ENCODE data around the gene KCNQ1. TPM values are rescaled to one million over a fixed set of nuclear protein-coding genes. Genes with fewer than 3 reads are reported as not detected.

The KCNQ1 gene
- polyA plus RNA-seq, 1 of the 3 experiments (the other 2 are of a cell fraction) = 0.05 TPM

DNA sequence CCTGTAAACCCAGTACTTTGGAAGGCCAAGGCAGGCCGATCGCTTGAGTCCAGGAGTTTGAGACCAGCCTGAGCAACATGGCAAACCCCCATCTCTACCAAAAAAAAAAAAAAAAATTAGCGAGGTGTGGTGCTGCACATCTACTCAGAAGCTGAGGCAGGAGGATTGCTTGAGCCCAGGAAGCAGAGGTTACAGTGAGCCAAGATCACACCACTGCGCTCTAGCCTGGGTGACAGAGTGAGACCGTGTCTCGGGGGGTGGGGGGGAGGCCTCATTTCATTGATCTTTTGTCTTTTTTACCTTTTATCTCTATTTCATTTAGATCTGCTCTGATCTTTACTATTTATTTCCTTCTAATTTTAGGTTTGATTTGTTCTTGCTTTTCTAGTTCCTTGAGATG, 203.1 kb downstream of the KCNQ1 start:
- H3K79me2 ChIP-seq (ENCODE audit: insufficient read depth) = no peaks in the 10 kb centered on the region
- TF ChIP-seq EZH2phosphoT487 (IDR thresholded peaks at IDR 0.05; ENCODE audit: borderline replicate concordance, low read depth) (no peak), SMC3 (IDR thresholded peaks at IDR 0.05; ENCODE audit: low read depth, low read length) (no peak), NRF1 (IDR thresholded peaks at IDR 0.05; ENCODE audit: low read depth, low read length) (no peak), RFX5 (IDR thresholded peaks at IDR 0.05; ENCODE audit: low read length) (no peak), JUND (IDR thresholded peaks at IDR 0.05) (no peak)
- H3K4me3 ChIP-seq (ENCODE audit: low read depth in 2 of 2, low read length in 1 of 2) = no peak overlapping the region
- H3K36me3 ChIP-seq (replicated peaks in 1 of 2; ENCODE audit: control insufficient read depth in 1 of 2, insufficient read depth in 2 of 2, low read length in 1 of 2) = no peaks in the 10 kb centered on the region
- DNase-seq = no peak
- no peaks in the 10 kb centered on the region for H3F3A ChIP-seq (replicated peaks; ENCODE audit: insufficient read depth)
- no peaks in the 10 kb centered on the region for H4K20me1 ChIP-seq (ENCODE audit: insufficient read depth)
- ChIA-PET CTCF (no interaction called here), POLR2A (interaction anchor here (0.7 kb wide), 1 partner anchor 59 kb away, joined by 5 read pairs; no protein-coding TSS in a partner anchor)
- peaks cover 0 to 11% of the 10 kb centered on the region in 2 experiments; a peak in 1 of 4 replicates for H3K4me1 ChIP-seq (ENCODE audit: control insufficient read depth in 1 of 2, insufficient read depth in 2 of 2, low read depth in 1 of 2, low read length in 1 of 2)
- WGBS (ENCODE audit: low lambda C conversion rate) = 73% methylated on average over 6 of the region's 6 CpGs
- no peak overlapping the region for H2AFZ ChIP-seq (ENCODE audit: low read depth)
- H3K4me2 ChIP-seq = no peak overlapping the region
- no peaks in the 10 kb centered on the region for H3K27me3 ChIP-seq (ENCODE audit: insufficient read depth)
- H3K9me3 ChIP-seq = peaks cover 40% of the 10 kb centered on the region
- no peak overlapping the region for H3K27ac ChIP-seq (ENCODE audit: low read depth in 2 of 2, low read length in 1 of 2)
- H3K9ac ChIP-seq = no peak overlapping the region
- no peaks in the 10 kb centered on the region for H3K9me2 ChIP-seq

DNA sequence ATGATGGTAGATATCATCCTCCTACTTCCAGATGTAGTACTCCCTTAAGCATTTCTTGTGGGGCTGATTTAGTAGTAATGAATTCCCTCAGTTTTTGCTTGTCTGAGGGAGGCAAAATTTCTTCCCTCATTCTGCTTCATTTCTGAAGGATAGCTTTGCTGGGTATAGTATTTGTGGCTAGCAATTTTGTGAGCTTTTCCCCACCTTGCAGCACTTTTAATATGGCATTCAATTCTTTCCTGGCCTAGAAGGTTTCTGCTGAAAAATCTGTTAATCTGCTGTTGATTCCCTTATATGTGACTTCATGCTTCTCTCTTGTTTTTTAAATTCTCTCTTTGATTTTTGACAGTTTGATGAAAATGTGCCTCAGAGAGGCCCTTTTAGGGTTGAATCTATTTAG, 204.6 kb downstream of the KCNQ1 start:
- Histone ChIP-seq H3K4me2 (no peak overlapping the region), H3K36me3 (replicated peaks in 1 of 2; ENCODE audit: control insufficient read depth in 1 of 2, insufficient read depth in 2 of 2, low read length in 1 of 2) (no peaks in the 10 kb centered on the region), H3K9me2 (no peaks in the 10 kb centered on the region), H2AFZ (ENCODE audit: low read depth) (no peak overlapping the region), H4K20me1 (ENCODE audit: insufficient read depth) (no peaks in the 10 kb centered on the region), H3K9me3 (peaks cover 26% of the 10 kb centered on the region), H3K4me1 (ENCODE audit: control insufficient read depth in 1 of 2, insufficient read depth in 2 of 2, low read depth in 1 of 2, low read length in 1 of 2) (peaks cover 0 to 25% of the 10 kb centered on the region in 2 experiments; a peak in 1 of 4 replicates), H3K4me3 (ENCODE audit: low read depth in 2 of 2, low read length in 1 of 2) (no peak overlapping the region), H3K79me2 (ENCODE audit: insufficient read depth) (no peaks in the 10 kb centered on the region), H3K27me3 (ENCODE audit: insufficient read depth) (no peaks in the 10 kb centered on the region), H3K9ac (no peak overlapping the region), H3F3A (replicated peaks; ENCODE audit: insufficient read depth) (no peaks in the 10 kb centered on the region), H3K27ac (ENCODE audit: low read depth in 2 of 2, low read length in 1 of 2) (no peak overlapping the region)
- TF ChIP-seq RCOR1 (IDR thresholded peaks at IDR 0.05; ENCODE audit: low read length) (no peak), TAF1 (IDR thresholded peaks at IDR 0.05; ENCODE audit: borderline replicate concordance, low read depth, low read length) (no peak), EZH2phosphoT487 (IDR thresholded peaks at IDR 0.05; ENCODE audit: borderline replicate concordance, low read depth) (no peak), RAD21 (IDR thresholded peaks at IDR 0.05; ENCODE audit: low read length) (no peak), ELF1 (IDR thresholded peaks at IDR 0.05) (no peak), TEAD4 (IDR thresholded peaks at IDR 0.05; ENCODE audit: borderline replicate concordance, insufficient read depth) (no peak), RFX5 (IDR thresholded peaks at IDR 0.05; ENCODE audit: low read length) (no peak), RXRA (IDR thresholded peaks at IDR 0.05; ENCODE audit: borderline replicate concordance, low read depth) (no peak), NRF1 (IDR thresholded peaks at IDR 0.05; ENCODE audit: low read depth, low read length) (no peak), CHD2 (IDR thresholded peaks at IDR 0.05; ENCODE audit: low read length, partially characterized antibody) (no peak), MXI1 (IDR thresholded peaks at IDR 0.05; ENCODE audit: low read depth, low read length) (no peak), SIN3A (IDR thresholded peaks at IDR 0.05; ENCODE audit: borderline replicate concordance, low read depth, low read length) (no peak), TCF12 (IDR thresholded peaks at IDR 0.05) (no peak), FOXJ3 (CRISPR knock-in tag; IDR thresholded peaks at IDR 0.05) (no peak), EP300 (IDR thresholded peaks at IDR 0.05; ENCODE audit: borderline replicate concordance in 1 of 2, low read depth in 1 of 2, low read length in 1 of 2) (no peak)
- TF ChIP-seq, protein P1, sequence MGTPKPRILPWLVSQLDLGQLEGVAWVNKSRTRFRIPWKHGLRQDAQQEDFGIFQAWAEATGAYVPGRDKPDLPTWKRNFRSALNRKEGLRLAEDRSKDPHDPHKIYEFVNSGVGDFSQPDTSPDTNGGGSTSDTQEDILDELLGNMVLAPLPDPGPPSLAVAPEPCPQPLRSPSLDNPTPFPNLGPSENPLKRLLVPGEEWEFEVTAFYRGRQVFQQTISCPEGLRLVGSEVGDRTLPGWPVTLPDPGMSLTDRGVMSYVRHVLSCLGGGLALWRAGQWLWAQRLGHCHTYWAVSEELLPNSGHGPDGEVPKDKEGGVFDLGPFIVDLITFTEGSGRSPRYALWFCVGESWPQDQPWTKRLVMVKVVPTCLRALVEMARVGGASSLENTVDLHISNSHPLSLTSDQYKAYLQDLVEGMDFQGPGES (IDR thresholded peaks at IDR 0.05; ENCODE audit: low read depth, low read length) = no peak
- TF ChIP-seq, protein P2, sequence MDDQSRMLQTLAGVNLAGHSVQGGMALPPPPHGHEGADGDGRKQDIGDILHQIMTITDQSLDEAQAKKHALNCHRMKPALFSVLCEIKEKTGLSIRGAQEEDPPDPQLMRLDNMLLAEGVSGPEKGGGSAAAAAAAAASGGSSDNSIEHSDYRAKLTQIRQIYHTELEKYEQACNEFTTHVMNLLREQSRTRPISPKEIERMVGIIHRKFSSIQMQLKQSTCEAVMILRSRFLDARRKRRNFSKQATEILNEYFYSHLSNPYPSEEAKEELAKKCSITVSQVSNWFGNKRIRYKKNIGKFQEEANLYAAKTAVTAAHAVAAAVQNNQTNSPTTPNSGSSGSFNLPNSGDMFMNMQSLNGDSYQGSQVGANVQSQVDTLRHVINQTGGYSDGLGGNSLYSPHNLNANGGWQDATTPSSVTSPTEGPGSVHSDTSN (IDR thresholded peaks at IDR 0.05) = no peak
- TF ChIP-seq, protein P3, sequence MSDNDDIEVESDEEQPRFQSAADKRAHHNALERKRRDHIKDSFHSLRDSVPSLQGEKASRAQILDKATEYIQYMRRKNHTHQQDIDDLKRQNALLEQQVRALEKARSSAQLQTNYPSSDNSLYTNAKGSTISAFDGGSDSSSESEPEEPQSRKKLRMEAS (IDR thresholded peaks at IDR 0.05; ENCODE audit: low read depth) = no peak
- TF ChIP-seq, protein P4, sequence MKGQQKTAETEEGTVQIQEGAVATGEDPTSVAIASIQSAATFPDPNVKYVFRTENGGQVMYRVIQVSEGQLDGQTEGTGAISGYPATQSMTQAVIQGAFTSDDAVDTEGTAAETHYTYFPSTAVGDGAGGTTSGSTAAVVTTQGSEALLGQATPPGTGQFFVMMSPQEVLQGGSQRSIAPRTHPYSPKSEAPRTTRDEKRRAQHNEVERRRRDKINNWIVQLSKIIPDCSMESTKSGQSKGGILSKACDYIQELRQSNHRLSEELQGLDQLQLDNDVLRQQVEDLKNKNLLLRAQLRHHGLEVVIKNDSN (IDR thresholded peaks at IDR 0.05; ENCODE audit: borderline replicate concordance, low read depth) = no peak
- TF ChIP-seq, protein P5, sequence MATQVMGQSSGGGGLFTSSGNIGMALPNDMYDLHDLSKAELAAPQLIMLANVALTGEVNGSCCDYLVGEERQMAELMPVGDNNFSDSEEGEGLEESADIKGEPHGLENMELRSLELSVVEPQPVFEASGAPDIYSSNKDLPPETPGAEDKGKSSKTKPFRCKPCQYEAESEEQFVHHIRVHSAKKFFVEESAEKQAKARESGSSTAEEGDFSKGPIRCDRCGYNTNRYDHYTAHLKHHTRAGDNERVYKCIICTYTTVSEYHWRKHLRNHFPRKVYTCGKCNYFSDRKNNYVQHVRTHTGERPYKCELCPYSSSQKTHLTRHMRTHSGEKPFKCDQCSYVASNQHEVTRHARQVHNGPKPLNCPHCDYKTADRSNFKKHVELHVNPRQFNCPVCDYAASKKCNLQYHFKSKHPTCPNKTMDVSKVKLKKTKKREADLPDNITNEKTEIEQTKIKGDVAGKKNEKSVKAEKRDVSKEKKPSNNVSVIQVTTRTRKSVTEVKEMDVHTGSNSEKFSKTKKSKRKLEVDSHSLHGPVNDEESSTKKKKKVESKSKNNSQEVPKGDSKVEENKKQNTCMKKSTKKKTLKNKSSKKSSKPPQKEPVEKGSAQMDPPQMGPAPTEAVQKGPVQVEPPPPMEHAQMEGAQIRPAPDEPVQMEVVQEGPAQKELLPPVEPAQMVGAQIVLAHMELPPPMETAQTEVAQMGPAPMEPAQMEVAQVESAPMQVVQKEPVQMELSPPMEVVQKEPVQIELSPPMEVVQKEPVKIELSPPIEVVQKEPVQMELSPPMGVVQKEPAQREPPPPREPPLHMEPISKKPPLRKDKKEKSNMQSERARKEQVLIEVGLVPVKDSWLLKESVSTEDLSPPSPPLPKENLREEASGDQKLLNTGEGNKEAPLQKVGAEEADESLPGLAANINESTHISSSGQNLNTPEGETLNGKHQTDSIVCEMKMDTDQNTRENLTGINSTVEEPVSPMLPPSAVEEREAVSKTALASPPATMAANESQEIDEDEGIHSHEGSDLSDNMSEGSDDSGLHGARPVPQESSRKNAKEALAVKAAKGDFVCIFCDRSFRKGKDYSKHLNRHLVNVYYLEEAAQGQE (IDR thresholded peaks at IDR 0.05; ENCODE audit: low read depth, low read length) = no peak
- ChIA-PET CTCF (interaction anchor here (0.9 kb wide), 1 partner anchor 118 kb away, joined by 3 read pairs; no protein-coding TSS in a partner anchor), POLR2A (no interaction called here)
- no peak for DNase-seq

All from SK-N-SH (cell line).